Gastroesophageal sphincter (tissue), 3 donors: ENCODE data around the gene ROR2.

Experiments used
- POLR2A ChIP-seq, 2 donors: fragments of 450-650 bp; IDR thresholded peaks; one replicate each; pipeline ENCODE4 v1.6.1; 2017; ENCODE audit warnings: antibody characterized with exemption in 2 of 2, mild to moderate bottlenecking in 2 of 2, moderate library complexity in 1 of 2
- TF ChIP-seq, protein P1 (sequence below), 4 experiments: fragments of 200-600 bp in 2 of 4; fragments of 450-650 bp in 2 of 4; sonication (generic) in 1 of 4; IDR thresholded peaks; one replicate each; pipeline ENCODE4 v1.5.1; 2017 to 2019; ENCODE audit warnings: antibody characterized with exemption in 4 of 4, mild to moderate bottlenecking in 2 of 4, moderate library complexity in 2 of 4

GRCh38 chr9:91946196-91946595 is 3.8 kb downstream of the ROR2 start:
- TF ChIP-seq, protein P1, sequence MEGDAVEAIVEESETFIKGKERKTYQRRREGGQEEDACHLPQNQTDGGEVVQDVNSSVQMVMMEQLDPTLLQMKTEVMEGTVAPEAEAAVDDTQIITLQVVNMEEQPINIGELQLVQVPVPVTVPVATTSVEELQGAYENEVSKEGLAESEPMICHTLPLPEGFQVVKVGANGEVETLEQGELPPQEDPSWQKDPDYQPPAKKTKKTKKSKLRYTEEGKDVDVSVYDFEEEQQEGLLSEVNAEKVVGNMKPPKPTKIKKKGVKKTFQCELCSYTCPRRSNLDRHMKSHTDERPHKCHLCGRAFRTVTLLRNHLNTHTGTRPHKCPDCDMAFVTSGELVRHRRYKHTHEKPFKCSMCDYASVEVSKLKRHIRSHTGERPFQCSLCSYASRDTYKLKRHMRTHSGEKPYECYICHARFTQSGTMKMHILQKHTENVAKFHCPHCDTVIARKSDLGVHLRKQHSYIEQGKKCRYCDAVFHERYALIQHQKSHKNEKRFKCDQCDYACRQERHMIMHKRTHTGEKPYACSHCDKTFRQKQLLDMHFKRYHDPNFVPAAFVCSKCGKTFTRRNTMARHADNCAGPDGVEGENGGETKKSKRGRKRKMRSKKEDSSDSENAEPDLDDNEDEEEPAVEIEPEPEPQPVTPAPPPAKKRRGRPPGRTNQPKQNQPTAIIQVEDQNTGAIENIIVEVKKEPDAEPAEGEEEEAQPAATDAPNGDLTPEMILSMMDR (IDR thresholded peaks at IDR 0.05): no peak
- TF ChIP-seq POLR2A (IDR thresholded peaks at IDR 0.05): no peak
